Stimulated activated CD8-positive, alpha-beta memory T cell treated with anti-CD3 and anti-CD28 coated beads, Interleukin-2, amount 100 ng/mL, for 48 hours (primary cell): Measurements from ENCODE around the gene MAP3K20.
"Not testable (repeated sequence)": the region's sequence is repeated elsewhere in the genome, so short reads cannot be mapped to it uniquely, and the experiment has no call there.

Experiments used
- DNase-seq, 2 donors: peaks; one replicate each; pipeline ENCODE4 v3.0.0-alpha.2; 2020; ENCODE audit warnings: low read depth in 2 of 2

Gene MAP3K20

GRCh38 chr2:173075781-173076580 lies at the start of gene MAP3K20:
MAP3K20 (plus strand) TSS chr2:173075846; CDS start chr2:173091032, 15,186 bp downstream.
- peak; percentile 20 to 28 for DNase-seq

- DNase-seq, result no peak
These were observed 49.2 kb upstream of the MAP3K20 start for GRCh38 chr2:173026479-173026878.

GRCh38 chr2:173027181-173028128 lies 48.2 kb upstream of the MAP3K20 start:
- DNase-seq, result peak; percentile 48 to 59

- no peak for DNase-seq
These were observed 47.5 kb upstream of the MAP3K20 start for GRCh38 chr2:173028141-173028540.

- no peak for DNase-seq
These were observed 47.0 kb upstream of the MAP3K20 start for GRCh38 chr2:173028671-173029070.

- no peak for DNase-seq
These were observed 44.8 kb upstream of the MAP3K20 start for GRCh38 chr2:173030561-173031490.

GRCh38 chr2:173032032-173032431 lies 43.6 kb upstream of the MAP3K20 start:
- no peak for DNase-seq

- no peak for DNase-seq
These were observed 42.6 kb upstream of the MAP3K20 start for GRCh38 chr2:173033084-173033483.

- DNase-seq, result no peak
These were observed 41.5 kb upstream of the MAP3K20 start for GRCh38 chr2:173034143-173034542.

- no peak for DNase-seq
These were observed 38.2 kb upstream of the MAP3K20 start for GRCh38 chr2:173037245-173038120.

- DNase-seq, result not testable (repeated sequence)
These were observed 37.4 kb upstream of the MAP3K20 start for GRCh38 chr2:173038257-173038656.

- no peak for DNase-seq
These were observed 34.9 kb upstream of the MAP3K20 start for GRCh38 chr2:173040729-173041128.

GRCh38 chr2:173043476-173043875 lies 32.2 kb upstream of the MAP3K20 start:
- DNase-seq, result no peak

GRCh38 chr2:173043897-173044519 lies 31.6 kb upstream of the MAP3K20 start:
- DNase-seq, result no peak

- no peak for DNase-seq
These were observed 31.0 kb upstream of the MAP3K20 start for GRCh38 chr2:173044686-173045085.

- no peak for DNase-seq
These were observed 30.5 kb upstream of the MAP3K20 start for GRCh38 chr2:173045181-173045580.

GRCh38 chr2:173048522-173048896 lies 27.1 kb upstream of the MAP3K20 start:
- DNase-seq, result no peak

GRCh38 chr2:173048897-173049661 lies 26.6 kb upstream of the MAP3K20 start:
- DNase-seq, result peak; percentile 4 to 23

GRCh38 chr2:173049831-173050230 lies 25.8 kb upstream of the MAP3K20 start:
- no peak for DNase-seq
